Pancreas (tissue), 10 donors: ENCODE measurements around the gene ZC3H10. TPM values are rescaled to one million over a fixed set of nuclear protein-coding genes. Genes with fewer than 3 reads are reported as not detected.

ENCODE experiments used
- ATAC-seq, 4 donors: fragments of 200-7000 bp; cut with Tn5 transposase; one replicate each; pipeline versions ENCODE4 v1.8.0 to v1.9.1; 2020; ENCODE audit warnings: mild to moderate bottlenecking in 4 of 4, moderate library complexity in 4 of 4
- DNase-seq, 6 donors: peaks; one replicate each; pipeline ENCODE4 v3.0.0-alpha.2; 2020
- FAIRE-seq: peaks from 2 replicates; lab custom pipeline; 2012; peaks lifted over from hg19 to GRCh38; lab: Jason Lieb, UNC
- H3K27ac ChIP-seq, 4 donors: fragments of 200-600 bp; sonication (generic); 1 replicate in 3 of 4; 2 replicates in 1 of 4; pipeline versions ENCODE4 v1.5.0 to v1.8.0; 2020
- H3K27me3 ChIP-seq, 4 donors: fragments of 200-600 bp; one replicate each; pipeline ENCODE4 v1.8.0; 2021
- H3K36me3 ChIP-seq, 3 donors: fragments of 200-600 bp; sonication (generic) in 1 of 3; one replicate each; pipeline versions ENCODE4 v1.5.0 to v1.8.0; 2020 to 2021
- H3K4me1 ChIP-seq, 3 donors: fragments of 200-600 bp; one replicate each; pipeline ENCODE4 v1.8.0; 2021
- H3K4me3 ChIP-seq, 4 donors: fragments of 200-600 bp; sonication (generic) in 2 of 4; one replicate each; pipeline versions ENCODE4 v1.5.0 to v1.8.0; 2020 to 2021
- H3K9me3 ChIP-seq, 4 donors: fragments of 200-600 bp; one replicate each; pipeline ENCODE4 v1.8.0; 2021
- CTCF ChIP-seq, 4 donors: fragments of 200-600 bp; sonication (generic) in 3 of 4; IDR thresholded peaks; one replicate each; pipeline versions ENCODE4 v1.5.0 to v1.8.0; 2021; ENCODE audit warnings: antibody characterized with exemption in 4 of 4
- WGBS, 2 donors: extraction: QIAGEN DNeasy Blood & Tissue Kit; methylation state at CpG; one replicate each; pipeline ENCODE4 v1.1.7; 2013; 5-methylcytosine and 5-hydroxymethylcytosine counted together
- intact Hi-C, 3 donors: fragments of 100-400 bp; cut with DNase I; formaldehyde crosslinking; loops; one replicate each; pipeline versions ENCODE4 v1.11.1 to v1.14.2; 2022
- polyA plus RNA-seq, 2 donors: library from polyadenylated mRNA; stranded (reverse); fragments of 200-250 nt; gene quantifications; one replicate each; pipeline ENCODE4 v1.2.3, GENCODE V29; 2013
- total RNA-seq, 6 donors: library from RNA; stranded (reverse); fragmentation: NEBNext Ultra II Directional in 4 of 6; extraction: Animal tissue kit (Norgen Biotek cat#: 25700) in 4 of 6; gene quantifications; one replicate each; pipeline versions ENCODE4 v1.2.1 to v1.2.4, GENCODE V29; 2021 to 2023
- donor health status: healthy with polysubstance abuse.
- donor health status: DM: no; HTN: no; CAD: no; lungs with moderate emphysema.
- donor health status: DM: no; HTN: no; CAD: no.
- donor health status: control.
- donor health status: control.
- donor health status: Bipolar disorder and iron deficiency.
- donor health status: DM: yes; HTN: yes; CAD: no.
- donor health status: DM: no; HTN: no; CAD: no.
- donor health status: DM: no; HTN: no; CAD: no.
- donor health status: DM: yes; HTN: yes; CAD: no.

Gene ZC3H10
- total and polyA plus RNA-seq, 8 donors = 1.9 to 4.1 (median 3.1) TPM

GRCh38 chr12:56122637-56123036, 4.6 kb downstream of the ZC3H10 start:
- Histone ChIP-seq H3K4me1 (peaks cover 12 to 31% (median 22%) of the 10 kb centered on the region in 3 donors), H3K4me3 (no peak overlapping the region), H3K27ac (peak overlapping the region in 1 of 4 donors; percentile 8), H3K27me3 (no peaks in the 10 kb centered on the region), H3K36me3 (peaks cover 0 to 8% (median 0%) of the 10 kb centered on the region in 3 donors), H3K9me3 (no peaks in the 10 kb centered on the region)
- ATAC-seq (no peak), FAIRE-seq (no peak), DNase-seq (no peak)
- intact Hi-C loops = loop anchor here in 2 of 3 donors (5.0 to 10.0 kb wide), 2 partner anchors 65 to 332 kb away; partner anchors contain the start of genes MIP (in 1 of the 2) and SMARCC2 (in 1 of the 2)
- TF ChIP-seq CTCF (IDR thresholded peaks at IDR 0.05) = no peak
- WGBS, 2 donors = 88 to 94% methylated on average over 2 of the region's 2 CpGs

- Histone ChIP-seq H3K9me3 (no peaks in the 10 kb centered on the region), H3K4me1 (peaks cover 12 to 28% (median 18%) of the 10 kb centered on the region in 3 donors), H3K36me3 (peaks cover 0 to 8% (median 0%) of the 10 kb centered on the region in 3 donors), H3K27ac (peak overlapping the region in 1 of 4 donors; percentile 12), H3K4me3 (no peak overlapping the region), H3K27me3 (no peaks in the 10 kb centered on the region)
- no peak for DNase-seq
- TF ChIP-seq CTCF (IDR thresholded peaks at IDR 0.05) = no peak
- FAIRE-seq = no peak
- WGBS, 2 donors = 28 to 39% methylated on average over 4 of the region's 4 CpGs
- no peak for ATAC-seq
- intact Hi-C loops = loop anchor here in 2 of 3 donors (5.0 to 10.0 kb wide), 2 partner anchors 63 to 331 kb away; partner anchors contain the start of genes MIP (in 1 of the 2) and SMARCC2 (in 1 of the 2)
Observed at GRCh38 chr12:56124133-56124532, 6.1 kb downstream of the ZC3H10 start.

GRCh38 chr12:56126732-56127239, 8.7 kb downstream of the ZC3H10 start:
- intact Hi-C loops = loop anchor here in 1 of 3 donors (2.0 to 10.0 kb wide), 2 partner anchors 62 to 328 kb away; partner anchors contain the start of genes MIP and SMARCC2
- ATAC-seq (no peak), DNase-seq (no peak), FAIRE-seq (no peak)
- Histone ChIP-seq H3K27ac (peak overlapping the region; percentile 49 to 91 (median 70)), H3K4me1 (peaks cover 10 to 27% (median 12%) of the 10 kb centered on the region in 3 donors), H3K4me3 (no peak overlapping the region), H3K9me3 (no peaks in the 10 kb centered on the region), H3K27me3 (no peaks in the 10 kb centered on the region), H3K36me3 (peaks cover 0 to 13% (median 0%) of the 10 kb centered on the region in 3 donors)
- TF ChIP-seq CTCF (IDR thresholded peaks at IDR 0.05) = no peak
- 34 to 42% methylated on average over 3 of the region's 3 CpGs for WGBS, 2 donors

- H3K4me3 ChIP-seq = peak overlapping the region in 2 of 4 donors; percentile 24 to 31
- no peak for FAIRE-seq
- WGBS, 2 donors = 1% methylated on average over 8 of the region's 8 CpGs
- H3K9me3 ChIP-seq = no peaks in the 10 kb centered on the region
- no peak for ATAC-seq
- TF ChIP-seq CTCF (IDR thresholded peaks at IDR 0.05) = no peak
- H3K27me3 ChIP-seq = no peaks in the 10 kb centered on the region
- DNase-seq = no peak
- intact Hi-C loops = loop anchor here in 1 of 3 donors (2.0 to 10.0 kb wide), 2 partner anchors 61 to 327 kb away; partner anchors contain the start of genes MIP and SMARCC2
- H3K4me1 ChIP-seq = peaks cover 10 to 27% (median 12%) of the 10 kb centered on the region in 3 donors
- H3K27ac ChIP-seq = peak overlapping the region; percentile 47 to 91 (median 67)
- peaks cover 2 to 19% (median 4%) of the 10 kb centered on the region in 3 donors for H3K36me3 ChIP-seq
Observed at GRCh38 chr12:56127485-56127887, 9.4 kb downstream of the ZC3H10 start.
